IPS-20b (cell line): ENCODE data around the gene LGALS3.

Experiments used
- H3K27ac ChIP-seq: one replicate; pipeline ENCODE4 v1.5.1; 2013; ENCODE audit warnings: low read length
- H3K27me3 ChIP-seq: 2 replicates; pipeline ENCODE4 v1.6.1; 2013; ENCODE audit warnings: mild to moderate bottlenecking, low read length, inconsistent platforms; ENCODE audit not compliant: insufficient read depth
- H3K36me3 ChIP-seq: 2 replicates; pipeline ENCODE4 v1.6.1; 2013; ENCODE audit warnings: low read depth, mild to moderate bottlenecking, inconsistent platforms, low read length, moderate library complexity; ENCODE audit not compliant: insufficient read depth
- H3K4me1 ChIP-seq: 2 replicates; pipeline ENCODE4 v1.6.1; 2013; ENCODE audit warnings: mild to moderate bottlenecking, control low read depth, inconsistent platforms, low read length, moderate library complexity; ENCODE audit not compliant: insufficient read depth
- H3K4me3 ChIP-seq: 2 replicates; pipeline ENCODE4 v1.5.1; 2013; ENCODE audit warnings: mild to moderate bottlenecking, low read length, inconsistent platforms
- H3K9ac ChIP-seq: 2 replicates; pipeline ENCODE4 v1.6.1; 2013; ENCODE audit warnings: low read depth, mild to moderate bottlenecking, inconsistent platforms, low read length, moderate library complexity
- H3K9me3 ChIP-seq: 2 replicates; pipeline ENCODE4 v1.6.1; 2013; ENCODE audit warnings: mild to moderate bottlenecking, low read depth, low read length, inconsistent platforms; ENCODE audit not compliant: insufficient read depth

The LGALS3 gene

DNA sequence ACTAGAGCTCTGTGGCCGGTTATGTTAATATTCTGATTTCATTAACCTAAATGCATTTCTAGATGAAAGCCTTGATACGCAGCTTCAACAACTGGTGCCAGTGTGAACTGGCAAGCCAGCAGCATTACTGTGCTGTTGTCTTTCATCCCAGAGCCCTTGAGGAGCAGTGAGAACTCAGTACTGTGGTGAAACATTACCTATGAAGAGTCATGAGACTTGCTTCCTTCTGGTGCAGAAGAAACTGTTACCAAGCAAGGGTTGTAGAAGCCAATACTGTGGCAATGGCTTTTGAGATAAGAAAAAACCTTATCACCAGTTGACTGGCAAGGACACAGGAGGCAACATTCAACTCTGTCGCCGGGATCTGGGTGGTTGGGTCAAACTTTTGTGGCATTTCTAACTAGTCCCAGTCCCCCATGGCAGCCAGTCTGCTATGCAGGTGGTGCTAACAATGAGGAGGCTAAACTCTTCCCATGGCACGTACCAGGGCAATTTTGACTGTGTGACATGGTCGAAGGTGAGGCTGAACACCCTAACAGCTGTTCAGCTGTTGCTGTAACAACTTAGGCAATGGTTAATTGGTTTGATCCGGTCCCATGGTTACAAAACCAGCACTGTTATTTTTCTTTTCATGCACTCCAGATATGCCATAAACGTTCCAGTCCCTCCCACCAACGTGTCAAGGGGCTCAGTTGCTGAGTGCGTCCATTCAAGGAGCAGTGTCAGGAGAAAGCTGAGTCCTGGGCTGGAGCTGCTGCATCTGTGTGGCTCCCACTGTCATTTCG is 12.6 kb upstream of the LGALS3 start:
- H3K9me3 ChIP-seq, result no peaks in the 10 kb centered on the region
- H3K9ac ChIP-seq, result no peak overlapping the region
- no peak overlapping the region for H3K4me3 ChIP-seq
- no peaks in the 10 kb centered on the region; the same call in 1 of the 2 replicates for H3K27me3 ChIP-seq
- no peaks in the 10 kb centered on the region for H3K4me1 ChIP-seq
- H3K27ac ChIP-seq, result no peak overlapping the region
- no peaks in the 10 kb centered on the region for H3K36me3 ChIP-seq

DNA sequence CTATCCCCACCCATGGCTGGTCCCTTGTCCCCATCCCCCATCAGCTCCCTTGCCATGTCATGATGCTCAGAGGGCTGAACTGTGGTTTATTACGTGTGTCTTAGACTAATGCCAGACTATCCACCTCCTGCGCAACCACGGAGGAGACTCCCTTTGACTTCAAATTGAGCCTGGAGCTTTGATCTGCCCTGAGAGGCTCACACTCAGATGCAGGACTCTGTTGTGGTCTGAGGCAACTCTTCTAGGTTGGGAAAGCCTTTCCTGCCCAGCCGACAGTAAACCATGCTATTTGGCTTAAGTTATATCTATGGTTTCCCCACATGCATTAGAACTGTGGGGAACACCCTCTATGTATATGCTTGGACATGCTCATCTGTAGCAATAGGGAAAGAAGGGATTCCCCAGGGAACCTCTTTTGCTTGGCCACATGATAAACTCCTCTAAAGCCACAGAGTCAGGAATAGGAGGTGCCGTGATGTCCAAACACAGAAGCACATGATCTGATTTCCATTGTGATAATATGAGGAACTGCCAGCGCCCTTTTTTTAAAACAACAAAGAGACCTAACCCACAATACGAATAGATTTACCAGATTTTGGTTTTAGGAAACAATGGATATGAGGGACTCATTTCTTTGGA is 11.1 kb upstream of the LGALS3 start:
- no peak overlapping the region for H3K4me3 ChIP-seq
- no peaks in the 10 kb centered on the region; the same call in 1 of the 2 replicates for H3K27me3 ChIP-seq
- no peaks in the 10 kb centered on the region for H3K4me1 ChIP-seq
- no peaks in the 10 kb centered on the region for H3K36me3 ChIP-seq
- no peaks in the 10 kb centered on the region for H3K9me3 ChIP-seq
- H3K27ac ChIP-seq, result no peak overlapping the region
- no peak overlapping the region for H3K9ac ChIP-seq

DNA sequence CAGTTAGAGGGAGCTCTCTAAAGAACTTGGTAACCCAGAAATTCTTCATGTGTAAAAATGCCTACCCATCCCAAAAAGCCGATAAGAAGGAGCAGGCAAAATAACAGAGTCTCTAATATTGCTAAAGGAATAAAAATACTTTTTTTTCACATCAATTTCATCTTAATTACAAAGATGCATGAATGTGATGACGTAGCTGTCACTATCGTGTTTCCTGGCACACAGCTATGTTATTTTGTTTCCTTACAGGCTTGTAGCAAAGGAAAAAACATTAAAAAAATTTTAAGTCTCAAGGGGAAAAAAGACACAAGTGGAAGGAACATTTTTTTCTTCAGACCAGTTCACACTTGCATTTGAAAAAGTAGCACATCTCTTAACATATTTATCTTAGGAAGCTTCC is 10.3 kb upstream of the LGALS3 start:
- Histone ChIP-seq H3K9me3 (no peaks in the 10 kb centered on the region), H3K36me3 (no peaks in the 10 kb centered on the region), H3K4me1 (no peaks in the 10 kb centered on the region), H3K9ac (no peak overlapping the region), H3K27ac (no peak overlapping the region), H3K27me3 (no peaks in the 10 kb centered on the region), H3K4me3 (no peak overlapping the region)

DNA sequence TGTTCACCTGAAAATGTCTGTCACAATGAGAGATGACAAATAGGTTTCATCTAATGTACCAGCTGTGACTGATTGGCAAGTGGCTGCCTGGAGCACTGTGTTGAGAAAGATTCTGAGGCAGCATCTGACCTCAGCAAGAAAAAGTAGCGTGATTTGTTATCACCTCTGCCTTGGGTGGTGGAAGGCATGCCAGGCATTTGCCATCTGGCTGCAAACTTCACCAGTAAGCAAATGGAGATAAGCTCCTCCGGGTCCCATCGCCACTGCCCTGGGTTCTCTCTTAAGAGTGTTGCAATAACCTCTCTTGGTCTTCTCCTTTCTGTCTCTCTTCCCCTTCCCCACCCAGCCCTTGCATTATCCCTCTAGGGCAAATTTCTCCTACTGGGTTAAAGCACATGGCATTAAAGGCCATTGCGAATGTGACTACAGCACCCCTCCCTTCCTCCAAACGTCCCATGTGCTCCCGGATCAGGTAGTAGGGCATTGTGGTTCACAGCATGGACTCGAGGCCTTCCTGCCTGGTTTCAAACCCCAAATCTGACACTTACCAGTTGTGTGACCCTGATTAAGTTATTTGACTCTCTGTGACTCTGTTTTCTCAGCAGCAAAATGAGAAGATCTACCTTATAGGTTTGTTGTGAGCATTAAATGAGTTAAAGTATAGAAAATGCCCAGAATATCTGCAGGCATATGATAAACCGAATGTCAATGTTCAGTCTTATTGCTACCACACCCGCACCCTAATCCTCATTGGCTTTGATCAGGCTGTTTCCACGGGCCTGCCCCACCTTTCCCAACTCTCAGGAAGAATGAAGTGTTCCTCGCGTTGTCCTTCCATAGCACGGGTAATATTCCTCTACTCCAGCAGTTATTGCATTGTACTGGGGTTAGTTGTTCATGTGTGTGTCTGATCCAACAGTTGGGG is 8.2 kb upstream of the LGALS3 start:
- Histone ChIP-seq H3K4me3 (no peak overlapping the region), H3K27me3 (no peaks in the 10 kb centered on the region), H3K36me3 (no peaks in the 10 kb centered on the region), H3K4me1 (no peaks in the 10 kb centered on the region), H3K9ac (no peak overlapping the region), H3K9me3 (no peaks in the 10 kb centered on the region), H3K27ac (no peak overlapping the region)

DNA sequence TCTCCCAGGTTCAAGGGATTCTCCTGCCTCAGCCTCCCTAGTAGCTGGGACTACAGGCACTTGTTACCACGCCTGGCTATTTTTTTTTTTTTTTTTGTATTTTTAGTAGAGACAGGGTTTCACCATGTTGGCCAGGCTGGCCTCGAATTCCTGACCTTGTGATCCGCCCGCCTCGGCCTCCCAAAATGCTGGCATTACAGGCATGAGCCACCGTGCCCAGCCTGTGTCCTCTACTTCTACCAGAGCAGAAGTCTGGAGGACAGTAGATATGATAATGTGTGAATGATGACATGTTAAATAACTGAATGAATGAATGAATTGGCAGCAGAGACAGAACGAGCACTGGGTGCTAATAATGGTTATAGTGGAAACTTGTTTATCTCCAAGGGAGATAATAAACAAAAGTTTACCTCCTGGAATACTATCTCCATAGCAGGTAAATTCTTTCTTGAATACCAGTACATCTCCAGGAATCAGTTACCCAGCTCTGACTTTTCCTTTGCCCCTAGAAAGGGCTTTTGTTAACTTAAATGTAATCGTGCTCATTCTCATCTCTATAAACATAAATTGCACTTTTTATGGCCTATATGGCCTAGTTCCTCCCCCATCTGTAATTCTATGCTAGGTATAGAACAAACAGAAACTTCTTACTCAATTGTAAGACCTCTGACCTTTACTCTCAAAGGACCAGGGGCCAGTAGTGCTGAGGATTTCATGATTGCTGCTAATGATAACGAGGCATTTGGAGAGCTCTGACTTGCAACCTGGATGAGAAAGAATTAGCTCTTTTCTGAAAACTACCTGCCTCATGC is 7.2 kb upstream of the LGALS3 start:
- Histone ChIP-seq H3K9ac (no peak overlapping the region), H3K9me3 (no peaks in the 10 kb centered on the region), H3K4me3 (no peak overlapping the region), H3K4me1 (no peaks in the 10 kb centered on the region), H3K27ac (no peak overlapping the region), H3K27me3 (peaks cover 10% of the 10 kb centered on the region), H3K36me3 (no peaks in the 10 kb centered on the region)

DNA sequence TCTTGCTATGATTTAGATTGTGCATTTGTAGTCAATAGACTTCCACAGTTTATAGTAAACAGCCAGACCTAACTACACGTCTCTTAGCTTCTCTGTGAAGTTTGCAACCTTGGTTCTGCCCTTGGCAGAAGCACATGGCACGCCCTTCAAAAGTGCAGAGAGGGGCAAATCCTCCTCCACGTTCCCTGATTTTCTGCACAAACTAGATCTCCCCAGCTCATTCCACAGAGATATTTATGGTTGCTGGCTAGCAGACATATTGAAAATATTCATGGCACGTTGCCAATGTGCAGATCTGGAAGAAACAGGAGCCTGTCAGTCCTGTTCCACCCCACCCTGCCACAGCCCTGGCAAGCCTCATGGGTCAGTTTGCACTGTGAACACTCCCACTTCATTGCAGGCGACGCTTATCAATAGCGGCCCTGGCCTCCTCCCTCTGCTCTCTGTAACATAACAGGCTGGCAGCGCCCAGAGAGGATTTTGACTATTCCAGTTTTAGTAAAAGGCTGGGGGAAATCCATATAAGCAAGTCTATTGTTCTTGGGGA is 6.5 kb upstream of the LGALS3 start:
- Histone ChIP-seq H3K36me3 (no peaks in the 10 kb centered on the region), H3K27ac (no peak overlapping the region), H3K4me3 (no peak overlapping the region), H3K27me3 (peaks cover 17% of the 10 kb centered on the region), H3K9me3 (no peaks in the 10 kb centered on the region), H3K9ac (no peak overlapping the region), H3K4me1 (no peaks in the 10 kb centered on the region)

DNA sequence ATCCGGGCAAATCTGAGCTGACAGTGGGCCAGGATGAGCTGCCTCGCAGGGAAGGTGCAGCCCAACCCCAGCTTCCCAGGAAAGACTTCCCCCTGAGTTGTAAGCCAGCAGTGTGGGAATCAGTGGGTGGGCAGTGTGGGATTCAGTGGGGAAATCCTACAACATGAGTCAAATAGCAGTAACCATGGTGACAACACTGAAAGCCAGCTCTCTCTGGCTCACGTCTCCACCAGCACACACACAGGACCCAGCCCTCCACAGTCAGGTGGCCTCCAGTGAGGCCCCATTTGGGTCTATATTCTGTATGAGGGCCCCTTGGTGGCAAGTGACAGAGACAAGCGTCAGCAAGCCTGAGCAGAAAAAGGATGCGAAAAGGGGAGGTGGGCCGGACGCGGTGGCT is 6.0 kb upstream of the LGALS3 start:
- Histone ChIP-seq H3K9ac (no peak overlapping the region), H3K27me3 (peaks cover 23% of the 10 kb centered on the region), H3K36me3 (no peaks in the 10 kb centered on the region), H3K27ac (no peak overlapping the region), H3K4me1 (no peaks in the 10 kb centered on the region), H3K9me3 (no peaks in the 10 kb centered on the region), H3K4me3 (no peak overlapping the region)

DNA sequence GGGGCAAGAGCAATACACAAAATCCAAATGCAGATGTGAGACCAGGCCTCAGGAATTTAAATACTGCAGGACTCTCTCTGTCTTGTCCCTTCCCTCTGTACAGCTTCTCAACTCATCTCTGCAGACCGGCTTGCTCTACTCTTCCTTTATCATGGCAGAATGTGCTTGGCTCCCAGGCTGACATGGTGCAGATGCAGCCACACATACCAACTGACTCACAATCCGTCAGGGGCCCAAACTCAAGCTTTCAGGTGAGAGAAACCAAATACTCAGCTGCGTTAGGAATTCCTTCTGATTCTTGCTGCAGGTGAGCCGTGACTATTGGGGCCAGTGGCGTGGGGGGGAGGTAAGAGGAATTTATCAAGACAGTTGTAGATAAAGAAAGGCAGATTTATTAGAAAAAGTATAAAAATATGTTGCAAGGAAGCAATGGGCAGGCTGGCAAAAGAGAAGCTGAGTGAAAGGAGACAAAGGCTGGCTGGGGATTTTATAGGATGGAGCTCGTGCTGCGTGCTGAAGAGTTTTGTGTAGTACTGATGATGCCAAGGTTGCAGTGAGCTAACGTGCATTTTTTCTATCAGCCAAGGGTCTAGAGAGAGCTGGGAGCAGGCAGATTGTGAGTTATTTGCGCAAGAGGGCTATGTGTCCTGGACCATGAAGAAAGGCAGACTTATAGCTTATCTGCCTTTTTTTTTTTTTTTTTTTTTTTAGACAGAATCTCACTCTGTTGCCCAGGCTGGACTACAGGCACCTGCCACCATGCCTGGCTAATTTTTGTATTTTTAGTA is 5.0 kb upstream of the LGALS3 start:
- no peaks in the 10 kb centered on the region for H3K9me3 ChIP-seq
- peaks cover 32% of the 10 kb centered on the region for H3K27me3 ChIP-seq
- no peak overlapping the region for H3K4me3 ChIP-seq
- H3K27ac ChIP-seq, result no peak overlapping the region
- no peaks in the 10 kb centered on the region for H3K4me1 ChIP-seq
- H3K36me3 ChIP-seq, result no peaks in the 10 kb centered on the region
- H3K9ac ChIP-seq, result no peak overlapping the region

DNA sequence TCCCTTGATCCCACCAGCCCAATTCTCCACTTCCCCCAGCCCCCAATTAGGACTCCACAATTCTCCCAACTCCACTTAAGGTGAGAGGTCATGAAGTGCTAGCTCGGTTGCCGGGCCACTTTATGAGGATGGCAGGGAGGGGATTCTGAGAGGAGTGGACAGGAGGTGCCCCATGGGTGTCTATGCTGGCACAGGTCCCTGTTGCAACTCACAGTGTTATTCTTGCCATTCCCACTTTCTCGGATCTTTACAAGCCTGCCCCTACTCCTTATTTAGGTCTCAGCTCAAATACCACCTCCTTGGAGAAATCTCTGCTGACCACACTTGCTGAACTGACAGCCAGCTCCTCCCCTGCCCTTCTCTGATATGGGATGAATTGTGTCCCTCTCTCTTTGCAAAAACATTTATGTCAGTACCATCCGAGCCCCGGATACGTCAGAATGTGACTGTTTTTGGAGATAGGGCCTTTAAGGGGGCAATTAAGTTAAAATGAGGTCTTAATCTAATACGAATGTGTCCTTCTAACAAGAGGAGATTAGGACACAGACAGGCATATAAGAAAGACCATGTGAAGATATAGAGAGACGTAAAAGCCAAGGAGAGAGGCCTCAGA is 4.2 kb upstream of the LGALS3 start:
- Histone ChIP-seq H3K9ac (no peak overlapping the region), H3K9me3 (no peaks in the 10 kb centered on the region), H3K36me3 (no peaks in the 10 kb centered on the region), H3K27me3 (peaks cover 40% of the 10 kb centered on the region), H3K27ac (no peak overlapping the region), H3K4me1 (no peaks in the 10 kb centered on the region), H3K4me3 (no peak overlapping the region)

DNA sequence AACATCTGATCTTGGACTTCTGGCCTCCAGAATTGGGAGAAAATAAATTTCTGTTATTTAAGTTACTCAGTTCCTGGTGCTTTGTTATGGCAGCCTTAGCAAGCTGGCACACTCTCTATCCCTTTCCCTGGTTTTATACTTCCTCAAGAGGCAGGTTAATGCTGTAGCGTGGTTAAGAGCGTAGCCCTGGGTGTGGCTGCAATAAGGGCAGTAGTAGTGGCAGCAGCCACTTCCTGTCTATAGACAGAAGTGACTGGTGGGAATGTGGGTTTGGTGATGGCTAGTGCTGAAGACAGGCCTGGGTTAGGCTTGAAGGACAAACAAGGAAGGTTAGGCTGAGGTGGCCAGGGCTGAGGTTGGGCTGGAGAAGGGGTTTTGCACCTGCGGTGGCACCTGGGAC is 3.6 kb upstream of the LGALS3 start:
- H3K9me3 ChIP-seq, result no peaks in the 10 kb centered on the region
- no peaks in the 10 kb centered on the region for H3K36me3 ChIP-seq
- H3K9ac ChIP-seq, result no peak overlapping the region
- H3K4me1 ChIP-seq, result no peaks in the 10 kb centered on the region
- H3K27ac ChIP-seq, result no peak overlapping the region
- H3K4me3 ChIP-seq, result no peak overlapping the region
- H3K27me3 ChIP-seq, result peaks cover 45% of the 10 kb centered on the region
